Fibroblast of lung (primary cell): ENCODE data around the gene BCAR1. TPM values are rescaled to one million over a fixed set of nuclear protein-coding genes. Genes with fewer than 3 reads are reported as not detected.

ENCODE experiments used
- DNase-seq, 2 donors: peaks; one replicate each; pipeline versions ENCODE4 v3.0.0 to v3.0.0-alpha.2; 2010; ENCODE audit warnings: low read depth in 2 of 2
- H2AFZ ChIP-seq: 2 replicates; pipeline ENCODE4 v1.5.1; 2012; ENCODE audit warnings: low read length, control low read depth, inconsistent platforms
- H3K27ac ChIP-seq: 2 replicates; pipeline ENCODE4 v1.5.1; 2011; ENCODE audit warnings: low read length, control low read depth; ENCODE audit not compliant: insufficient read depth
- H3K27me3 ChIP-seq: 2 replicates; pipeline ENCODE4 v1.5.1; 2011; ENCODE audit warnings: mild to moderate bottlenecking, low read length; ENCODE audit not compliant: control insufficient read depth, insufficient read depth
- H3K36me3 ChIP-seq: 2 replicates; pipeline ENCODE4 v1.5.1; 2011; ENCODE audit warnings: low read length; ENCODE audit not compliant: control insufficient read depth, insufficient read depth
- H3K4me1 ChIP-seq: 2 replicates; pipeline ENCODE4 v1.5.1; 2011; ENCODE audit warnings: low read length; ENCODE audit not compliant: control insufficient read depth, insufficient read depth; ENCODE audit errors: extremely low read depth
- H3K4me2 ChIP-seq: 2 replicates; pipeline ENCODE4 v1.5.1; 2011; ENCODE audit warnings: low read length, control low read depth; ENCODE audit not compliant: insufficient read depth; ENCODE audit errors: extremely low read depth
- H3K4me3 ChIP-seq, 4 experiments: fragments of 200-600 bp in 1 of 4; sonication (generic) in 1 of 4; replicated peaks in 1 of 4; 2 replicates each; pipeline ENCODE4 v1.5.1; 2011 to 2016; ENCODE audit warnings: low read length in 4 of 4, low read depth in 3 of 4, mild to moderate bottlenecking in 3 of 4, control low read depth in 2 of 4, inconsistent platforms in 1 of 4, mixed read lengths in 1 of 4; ENCODE audit not compliant: insufficient read depth in 1 of 4; ENCODE audit errors: control extremely low read depth in 1 of 4
- H3K79me2 ChIP-seq: 2 replicates; pipeline ENCODE4 v1.5.1; 2012; ENCODE audit warnings: mild to moderate bottlenecking, low read length, inconsistent platforms; ENCODE audit not compliant: control insufficient read depth, insufficient read depth
- H3K9ac ChIP-seq: 2 replicates; pipeline ENCODE4 v1.5.1; 2011; ENCODE audit warnings: mild to moderate bottlenecking, low read length, control low read depth; ENCODE audit not compliant: insufficient read depth
- H3K9me3 ChIP-seq: 2 replicates; pipeline ENCODE4 v1.5.1; 2012; ENCODE audit warnings: low read depth, low read length; ENCODE audit not compliant: control insufficient read depth, insufficient read depth
- H4K20me1 ChIP-seq: 2 replicates; pipeline ENCODE4 v1.5.1; 2011; ENCODE audit warnings: low read length; ENCODE audit not compliant: control insufficient read depth, insufficient read depth; ENCODE audit errors: extremely low read depth
- EZH2 ChIP-seq: IDR thresholded peaks from 2 replicates; pipeline ENCODE4 v1.5.1; 2012; ENCODE audit warnings: low read length, control low read depth, mild to moderate bottlenecking; ENCODE audit errors: missing control alignments
- polyA plus RNA-seq, 2 donors: library from polyadenylated mRNA; depleted of rRNA in 1 of 2; stranded (reverse) in 1 of 2; unstranded in 1 of 2; fragments of >200 nt; gene quantifications; 2 replicates each; pipeline ENCODE4 v1.2.1, GENCODE V29; 2011 to 2012; ENCODE audit warnings: missing spikeins in 1 of 2
- total RNA-seq: library from RNA; depleted of rRNA; stranded (reverse); fragments of >200 nt; gene quantifications from 2 replicates; pipeline ENCODE4 v1.2.1, GENCODE V29; 2014
- TF ChIP-seq, protein P1 (sequence below), 2 donors: IDR thresholded peaks in 1 of 2; conservative IDR thresholded peaks in 1 of 2; 1 replicate in 1 of 2; 2 replicates in 1 of 2; pipeline ENCODE4 v1.5.1; 2011 to 2012; ENCODE audit warnings: low read length in 2 of 2, control low read depth in 1 of 2, inconsistent platforms in 1 of 2, low read depth in 1 of 2, mild to moderate bottlenecking in 1 of 2

The BCAR1 gene
- total and polyA plus RNA-seq, 2 donors (not counting 1 experiment from before 2014, with no cell fraction given) = 36.8 to 66.5 TPM

DNA sequence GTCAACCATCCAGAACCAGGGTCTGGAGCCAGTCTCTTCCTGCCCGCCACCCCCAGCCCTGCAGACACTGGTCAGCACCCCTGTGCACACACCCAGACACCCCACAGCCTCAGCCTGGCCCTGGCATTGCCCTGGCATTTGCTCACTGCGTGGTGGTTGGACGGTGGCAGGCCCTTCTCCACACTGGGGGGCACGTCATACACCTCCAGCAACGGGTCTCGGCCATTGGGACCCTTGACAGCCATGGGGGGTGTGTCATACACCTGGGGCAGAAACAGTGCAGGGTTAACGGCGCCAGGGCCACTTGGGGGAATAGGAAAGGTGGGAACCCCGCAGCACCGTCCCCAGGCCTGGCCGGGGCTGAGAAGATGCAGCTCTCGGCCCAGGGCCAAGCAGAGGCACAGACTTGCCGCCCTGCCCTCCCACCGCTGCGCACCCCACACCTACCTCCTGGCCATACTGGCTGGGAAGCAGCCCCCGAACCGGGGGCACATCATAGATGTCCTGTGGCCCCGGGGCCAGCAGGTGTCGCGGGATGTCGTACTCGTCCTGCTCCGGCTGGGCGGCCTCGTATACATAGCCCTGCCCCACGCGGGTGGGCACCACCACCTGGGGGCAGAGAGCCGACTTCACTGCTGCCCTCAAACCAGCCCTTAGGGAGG lies 14.6 kb downstream of the BCAR1 start:
- peaks cover 65% of the 10 kb centered on the region for H3K36me3 ChIP-seq
- no peaks in the 10 kb centered on the region for H4K20me1 ChIP-seq
- H3K9ac ChIP-seq = no peak overlapping the region
- peak overlapping the region; percentile 94 for H3K27ac ChIP-seq
- TF ChIP-seq, protein P1, sequence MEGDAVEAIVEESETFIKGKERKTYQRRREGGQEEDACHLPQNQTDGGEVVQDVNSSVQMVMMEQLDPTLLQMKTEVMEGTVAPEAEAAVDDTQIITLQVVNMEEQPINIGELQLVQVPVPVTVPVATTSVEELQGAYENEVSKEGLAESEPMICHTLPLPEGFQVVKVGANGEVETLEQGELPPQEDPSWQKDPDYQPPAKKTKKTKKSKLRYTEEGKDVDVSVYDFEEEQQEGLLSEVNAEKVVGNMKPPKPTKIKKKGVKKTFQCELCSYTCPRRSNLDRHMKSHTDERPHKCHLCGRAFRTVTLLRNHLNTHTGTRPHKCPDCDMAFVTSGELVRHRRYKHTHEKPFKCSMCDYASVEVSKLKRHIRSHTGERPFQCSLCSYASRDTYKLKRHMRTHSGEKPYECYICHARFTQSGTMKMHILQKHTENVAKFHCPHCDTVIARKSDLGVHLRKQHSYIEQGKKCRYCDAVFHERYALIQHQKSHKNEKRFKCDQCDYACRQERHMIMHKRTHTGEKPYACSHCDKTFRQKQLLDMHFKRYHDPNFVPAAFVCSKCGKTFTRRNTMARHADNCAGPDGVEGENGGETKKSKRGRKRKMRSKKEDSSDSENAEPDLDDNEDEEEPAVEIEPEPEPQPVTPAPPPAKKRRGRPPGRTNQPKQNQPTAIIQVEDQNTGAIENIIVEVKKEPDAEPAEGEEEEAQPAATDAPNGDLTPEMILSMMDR (conservative IDR thresholded peaks at IDR 0.05 in 1 of 2, IDR thresholded peaks at IDR 0.05 in 1 of 2; ENCODE audit: low read depth in 1 of 2, low read length in 2 of 2) = no peak
- no peak for TF ChIP-seq EZH2
- peaks cover 91% of the 10 kb centered on the region for H3K79me2 ChIP-seq
- H3K9me3 ChIP-seq = no peaks in the 10 kb centered on the region
- no peak for DNase-seq
- H3K27me3 ChIP-seq = no peaks in the 10 kb centered on the region
- H3K4me2 ChIP-seq = no peak overlapping the region
- H2AFZ ChIP-seq = no peak overlapping the region
- no peak overlapping the region for H3K4me3 ChIP-seq
- H3K4me1 ChIP-seq = peaks cover 50% of the 10 kb centered on the region

DNA sequence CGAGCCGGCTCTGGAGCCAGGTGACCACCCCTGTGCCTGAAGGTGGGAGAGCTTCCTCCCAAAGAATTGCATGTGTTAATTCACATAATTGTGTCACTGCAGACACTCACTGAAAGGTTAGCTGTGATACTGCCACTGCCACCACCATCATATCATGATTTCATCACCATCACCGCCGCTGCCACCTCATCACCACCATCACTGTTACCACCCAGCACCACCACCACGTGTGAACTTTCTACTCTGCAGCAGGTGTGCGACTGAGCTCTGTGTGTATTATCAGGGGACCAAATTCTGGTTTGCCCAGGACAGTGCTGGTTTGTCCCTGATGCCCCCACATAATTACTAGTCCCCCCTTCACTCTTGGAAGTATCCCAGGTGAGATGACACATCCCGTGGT lies 15.2 kb downstream of the BCAR1 start:
- peaks cover 85% of the 10 kb centered on the region for H3K79me2 ChIP-seq
- no peak for DNase-seq
- peaks cover 60% of the 10 kb centered on the region for H3K36me3 ChIP-seq
- TF ChIP-seq EZH2 = no peak
- TF ChIP-seq, protein P1 (conservative IDR thresholded peaks at IDR 0.05 in 1 of 2, IDR thresholded peaks at IDR 0.05 in 1 of 2; ENCODE audit: low read depth in 1 of 2, low read length in 2 of 2) = no peak
- peaks cover 47% of the 10 kb centered on the region for H3K4me1 ChIP-seq
- no peaks in the 10 kb centered on the region for H4K20me1 ChIP-seq
- no peak overlapping the region for H3K4me3 ChIP-seq
- no peak overlapping the region for H3K9ac ChIP-seq
- no peaks in the 10 kb centered on the region for H3K27me3 ChIP-seq
- H3K4me2 ChIP-seq = no peak overlapping the region
- no peak overlapping the region for H3K27ac ChIP-seq
- H3K9me3 ChIP-seq = no peaks in the 10 kb centered on the region
- H2AFZ ChIP-seq = no peak overlapping the region

DNA sequence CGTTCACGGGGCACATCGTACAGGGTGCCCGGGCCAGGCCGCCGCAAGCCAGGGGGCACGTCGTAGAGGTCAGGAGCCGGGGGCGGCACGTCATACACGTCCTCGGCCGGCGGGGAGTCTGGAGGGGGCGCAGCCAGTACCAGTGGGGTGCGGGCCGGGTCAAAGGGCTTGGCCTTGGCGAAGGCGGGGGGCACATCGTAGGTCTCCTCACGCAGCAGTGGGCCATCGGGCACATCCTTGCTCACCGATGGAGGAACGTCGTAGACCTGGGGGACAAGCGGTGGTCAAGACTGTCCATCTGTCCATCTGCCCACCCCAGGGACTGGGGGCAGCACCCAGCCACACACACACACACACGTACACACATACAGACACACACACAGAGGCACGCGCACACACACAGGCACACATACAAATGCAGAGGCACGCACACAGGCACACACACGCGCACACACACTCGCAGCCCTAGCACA lies 15.7 kb downstream of the BCAR1 start:
- Histone ChIP-seq H2AFZ (no peak overlapping the region), H3K4me3 (no peak overlapping the region), H3K79me2 (peaks cover 80% of the 10 kb centered on the region), H3K27me3 (no peaks in the 10 kb centered on the region), H3K4me2 (no peak overlapping the region), H3K27ac (no peak overlapping the region), H3K9me3 (no peaks in the 10 kb centered on the region), H3K9ac (no peak overlapping the region), H3K4me1 (peaks cover 43% of the 10 kb centered on the region), H4K20me1 (no peaks in the 10 kb centered on the region), H3K36me3 (peaks cover 55% of the 10 kb centered on the region)
- no peak for DNase-seq
- no peak for TF ChIP-seq EZH2
- TF ChIP-seq, protein P1 (conservative IDR thresholded peaks at IDR 0.05 in 1 of 2, IDR thresholded peaks at IDR 0.05 in 1 of 2; ENCODE audit: low read depth in 1 of 2, low read length in 2 of 2) = no peak
